ENCODE measurements around the gene RSU1. TPM values are rescaled to one million over a fixed set of nuclear protein-coding genes. Genes with fewer than 3 reads are reported as not detected.

RSU1 gene
- total RNA-seq, 1 donor from 2014 or later = 29.0 TPM

GRCh38 chr10:16780338-16780880, 36.8 kb downstream of the RSU1 start:
- no peak overlapping the region for H3K4me3 Mint-ChIP-seq (ENCODE audit: low read depth)
- no peak for TF ChIP-seq CTCF (IDR thresholded peaks at IDR 0.05; ENCODE audit: unreplicated experiment)
- peaks cover 24% of the 10 kb centered on the region for H3K4me1 Mint-ChIP-seq (ENCODE audit: low read depth)
- peaks cover 13% of the 10 kb centered on the region for H3K36me3 Mint-ChIP-seq (ENCODE audit: insufficient read depth)
- peaks cover 5% of the 10 kb centered on the region for H3K9me3 Mint-ChIP-seq (ENCODE audit: low read depth)
- no peaks in the 10 kb centered on the region for H3K27me3 Mint-ChIP-seq
- DNase-seq (ENCODE audit: low spot score, unreplicated experiment) = no peak
- no peak overlapping the region for H3K27ac Mint-ChIP-seq

- H3K4me1 Mint-ChIP-seq (ENCODE audit: low read depth) = peaks cover 24% of the 10 kb centered on the region
- no peak overlapping the region for H3K27ac Mint-ChIP-seq
- TF ChIP-seq CTCF (IDR thresholded peaks at IDR 0.05; ENCODE audit: unreplicated experiment) = no peak
- no peak for DNase-seq (ENCODE audit: low spot score, unreplicated experiment)
- H3K36me3 Mint-ChIP-seq (ENCODE audit: insufficient read depth) = peaks cover 13% of the 10 kb centered on the region
- H3K9me3 Mint-ChIP-seq (ENCODE audit: low read depth) = peaks cover 2% of the 10 kb centered on the region
- no peak overlapping the region for H3K4me3 Mint-ChIP-seq (ENCODE audit: low read depth)
- H3K27me3 Mint-ChIP-seq = no peaks in the 10 kb centered on the region
Measured at GRCh38 chr10:16779384-16779915, 37.8 kb downstream of the RSU1 start.

- Mint-ChIP-seq H3K4me3 (ENCODE audit: low read depth) (no peak overlapping the region), H3K9me3 (ENCODE audit: low read depth) (no peaks in the 10 kb centered on the region), H3K27ac (peak overlapping the region; percentile 90), H3K36me3 (ENCODE audit: insufficient read depth) (peaks cover 8% of the 10 kb centered on the region), H3K27me3 (no peaks in the 10 kb centered on the region), H3K4me1 (ENCODE audit: low read depth) (peaks cover 24% of the 10 kb centered on the region)
- no peak for DNase-seq (ENCODE audit: low spot score, unreplicated experiment)
- peak; percentile 85 for TF ChIP-seq CTCF (IDR thresholded peaks at IDR 0.05; ENCODE audit: unreplicated experiment)
Measured at GRCh38 chr10:16777473-16778370, 39.5 kb downstream of the RSU1 start.

GRCh38 chr10:16776896-16777295, 40.3 kb downstream of the RSU1 start:
- no peaks in the 10 kb centered on the region for H3K9me3 Mint-ChIP-seq (ENCODE audit: low read depth)
- peaks cover 27% of the 10 kb centered on the region for H3K4me1 Mint-ChIP-seq (ENCODE audit: low read depth)
- no peak overlapping the region for H3K4me3 Mint-ChIP-seq (ENCODE audit: low read depth)
- H3K36me3 Mint-ChIP-seq (ENCODE audit: insufficient read depth) = peaks cover 7% of the 10 kb centered on the region
- no peak overlapping the region for H3K27ac Mint-ChIP-seq
- H3K27me3 Mint-ChIP-seq = no peaks in the 10 kb centered on the region
- no peak for DNase-seq (ENCODE audit: low spot score, unreplicated experiment)
- no peak for TF ChIP-seq CTCF (IDR thresholded peaks at IDR 0.05; ENCODE audit: unreplicated experiment)

- Mint-ChIP-seq H3K27ac (no peak overlapping the region), H3K27me3 (no peaks in the 10 kb centered on the region), H3K36me3 (ENCODE audit: insufficient read depth) (no peaks in the 10 kb centered on the region), H3K4me1 (ENCODE audit: low read depth) (peaks cover 18% of the 10 kb centered on the region), H3K4me3 (ENCODE audit: low read depth) (no peak overlapping the region), H3K9me3 (ENCODE audit: low read depth) (no peaks in the 10 kb centered on the region)
- TF ChIP-seq CTCF (IDR thresholded peaks at IDR 0.05; ENCODE audit: unreplicated experiment) = no peak
- no peak for DNase-seq (ENCODE audit: low spot score, unreplicated experiment)
Measured at GRCh38 chr10:16773334-16773733, 43.9 kb downstream of the RSU1 start.

Data from progenitor cell of endocrine pancreas (in vitro differentiated cells).